Suprapubic skin (tissue), 4 donors: Measurements from ENCODE around the gene MFSD1.

Experiments used
- POLR2A ChIP-seq, 2 donors: fragments of 450-650 bp; IDR thresholded peaks; one replicate each; pipeline ENCODE4 v1.6.1; 2017; ENCODE audit warnings: antibody characterized with exemption in 2 of 2, mild to moderate bottlenecking in 2 of 2, moderate library complexity in 2 of 2
- POLR2AphosphoS5 ChIP-seq, 3 donors: sonication (generic); formaldehyde crosslinking; IDR thresholded peaks; one replicate each; pipeline ENCODE4 v1.6.1; 2017; ENCODE audit warnings: antibody characterized with exemption in 3 of 3
- TF ChIP-seq, protein P1 (sequence below), 2 donors: fragments of 200-600 bp in 1 of 2; fragments of 450-650 bp in 1 of 2; sonication (generic) in 1 of 2; IDR thresholded peaks; one replicate each; pipeline ENCODE4 v1.5.1; 2016 to 2019; ENCODE audit warnings: antibody characterized with exemption in 2 of 2, mild to moderate bottlenecking in 1 of 2, moderate library complexity in 1 of 2

- TF ChIP-seq, protein P1, sequence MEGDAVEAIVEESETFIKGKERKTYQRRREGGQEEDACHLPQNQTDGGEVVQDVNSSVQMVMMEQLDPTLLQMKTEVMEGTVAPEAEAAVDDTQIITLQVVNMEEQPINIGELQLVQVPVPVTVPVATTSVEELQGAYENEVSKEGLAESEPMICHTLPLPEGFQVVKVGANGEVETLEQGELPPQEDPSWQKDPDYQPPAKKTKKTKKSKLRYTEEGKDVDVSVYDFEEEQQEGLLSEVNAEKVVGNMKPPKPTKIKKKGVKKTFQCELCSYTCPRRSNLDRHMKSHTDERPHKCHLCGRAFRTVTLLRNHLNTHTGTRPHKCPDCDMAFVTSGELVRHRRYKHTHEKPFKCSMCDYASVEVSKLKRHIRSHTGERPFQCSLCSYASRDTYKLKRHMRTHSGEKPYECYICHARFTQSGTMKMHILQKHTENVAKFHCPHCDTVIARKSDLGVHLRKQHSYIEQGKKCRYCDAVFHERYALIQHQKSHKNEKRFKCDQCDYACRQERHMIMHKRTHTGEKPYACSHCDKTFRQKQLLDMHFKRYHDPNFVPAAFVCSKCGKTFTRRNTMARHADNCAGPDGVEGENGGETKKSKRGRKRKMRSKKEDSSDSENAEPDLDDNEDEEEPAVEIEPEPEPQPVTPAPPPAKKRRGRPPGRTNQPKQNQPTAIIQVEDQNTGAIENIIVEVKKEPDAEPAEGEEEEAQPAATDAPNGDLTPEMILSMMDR (IDR thresholded peaks at IDR 0.05), result no peak
- no peak for TF ChIP-seq POLR2AphosphoS5 (IDR thresholded peaks at IDR 0.05)
- TF ChIP-seq POLR2A (IDR thresholded peaks at IDR 0.05), result no peak
Measured at GRCh38 chr3:158768361-158768787, 33.5 kb upstream of the MFSD1 start.
